H1 (cell line): ENCODE data around the gene QPCT. TPM values are rescaled to one million over a fixed set of nuclear protein-coding genes. Genes with fewer than 3 reads are reported as not detected.

Experiments
- CBX5 ChIP-seq: fragments of 300-800, 300-1000 bp; sonication (generic); IDR thresholded peaks from 2 replicates; pipeline ENCODE4 v1.7.1; 2016; ENCODE audit warnings: antibody characterized with exemption, low read length, low read depth
- CTCF ChIP-seq, 3 experiments: IDR thresholded peaks; 1 replicate in 2 of 3; 2 replicates in 1 of 3; pipeline versions ENCODE4 v1.5.1 to v1.6.1; 2011; ENCODE audit warnings: low read length in 3 of 3, mild to moderate bottlenecking in 3 of 3, inconsistent platforms in 2 of 3, low read depth in 1 of 3, moderate library complexity in 1 of 3; ENCODE audit not compliant: insufficient read depth in 1 of 3; ENCODE audit errors: control extremely low read depth in 1 of 3
- EGR1 ChIP-seq: IDR thresholded peaks from 2 replicates; pipeline ENCODE4 v1.6.1; 2011; ENCODE audit warnings: low read depth, low read length, borderline replicate concordance
- EP300 ChIP-seq, 2 experiments: IDR thresholded peaks; 1 replicate in 1 of 2; 2 replicates in 1 of 2; pipeline ENCODE4 v1.6.1; 2011 to 2012; ENCODE audit warnings: low read depth in 2 of 2, low read length in 2 of 2, mild to moderate bottlenecking in 2 of 2, borderline replicate concordance in 1 of 2, inconsistent platforms in 1 of 2, moderate library complexity in 1 of 2
- GABPA ChIP-seq: IDR thresholded peaks from 2 replicates; pipeline ENCODE4 v1.6.1; 2011; ENCODE audit warnings: mild to moderate bottlenecking, low read length, moderate library complexity, borderline replicate concordance; ENCODE audit not compliant: insufficient read depth
- JUND ChIP-seq: IDR thresholded peaks from 2 replicates; pipeline ENCODE4 v1.6.1; 2011; ENCODE audit warnings: mild to moderate bottlenecking, improper control_type of control experiment, low read length
- MAFK ChIP-seq: IDR thresholded peaks from 2 replicates; pipeline ENCODE4 v1.6.1; 2012; ENCODE audit warnings: low read depth, mild to moderate bottlenecking, improper control_type of control experiment, low read length
- PHF8 ChIP-seq: fragments of 200-600 bp; sonication (generic); conservative IDR thresholded peaks from 2 replicates; pipeline ENCODE4 v1.7.1; 2012; ENCODE audit warnings: low read depth, mild to moderate bottlenecking, inconsistent platforms, low read length, moderate library complexity
- POU5F1 ChIP-seq: IDR thresholded peaks from 2 replicates; pipeline ENCODE4 v1.6.1; 2011; ENCODE audit warnings: low read depth, mild to moderate bottlenecking, low read length, moderate library complexity
- RBBP5 ChIP-seq: IDR thresholded peaks from 2 replicates; pipeline ENCODE4 v1.7.1; 2012; ENCODE audit warnings: low read depth, mild to moderate bottlenecking, inconsistent platforms, low read length, moderate library complexity, borderline replicate concordance
- RXRA ChIP-seq: IDR thresholded peaks from 2 replicates; pipeline ENCODE4 v1.6.1; 2011; ENCODE audit warnings: low read depth, mild to moderate bottlenecking, low read length, moderate library complexity; ENCODE audit not compliant: insufficient read depth
- SP2 ChIP-seq: IDR thresholded peaks from 2 replicates; pipeline ENCODE4 v1.6.1; 2012; ENCODE audit warnings: mild to moderate bottlenecking, low read length, inconsistent platforms
- SRF ChIP-seq: IDR thresholded peaks from 2 replicates; pipeline ENCODE4 v1.6.1; 2011; ENCODE audit warnings: mild to moderate bottlenecking, low read depth, low read length, moderate library complexity
- TAF7 ChIP-seq: optimal IDR thresholded peaks from 2 replicates; pipeline ENCODE3; 2011; ENCODE audit warnings: low read depth, mild to moderate bottlenecking, inconsistent platforms, low read length, moderate library complexity, borderline replicate concordance
- TCF12 ChIP-seq: IDR thresholded peaks from 2 replicates; pipeline ENCODE4 v1.6.1; 2011; ENCODE audit warnings: low read depth, mild to moderate bottlenecking, low read length
- ZNF274 ChIP-seq: IDR thresholded peaks from 2 replicates; pipeline ENCODE4 v1.7.0; 2012; ENCODE audit warnings: low read length, borderline replicate concordance; ENCODE audit errors: extremely low read depth
- polyA plus RNA-seq, 7 experiments: library from polyadenylated mRNA; depleted of rRNA in 3 of 7; stranded (reverse) in 5 of 7; unstranded in 2 of 7; fragments of >200 nt in 5 of 7; fragments of 200-250 nt in 2 of 7; gene quantifications; 1 replicate in 5 of 7; 2 replicates in 1 of 7; 4 replicates in 1 of 7; pipeline versions ENCODE4 v1.2.1 to v1.2.3, GENCODE V29; 2011 to 2013; ENCODE audit warnings: missing spikeins in 2 of 7, mixed read lengths in 2 of 7
- total RNA-seq: library from RNA; stranded (reverse); fragmentation: NEBNext Ultra II Directional; extraction: Animal tissue kit (Norgen Biotek cat#: 25700); gene quantifications from 2 replicates; pipeline ENCODE4 v1.2.1, GENCODE V29; 2021
- TF ChIP-seq, protein P1 (sequence below): IDR thresholded peaks from 2 replicates; pipeline ENCODE4 v1.6.1; 2012; ENCODE audit warnings: low read length, inconsistent platforms

QPCT gene
- total and polyA plus RNA-seq, 2 of the 8 experiments (the other 6 are each of a cell fraction or from before 2014, with no cell fraction given), result 4.0 to 4.3 TPM

DNA sequence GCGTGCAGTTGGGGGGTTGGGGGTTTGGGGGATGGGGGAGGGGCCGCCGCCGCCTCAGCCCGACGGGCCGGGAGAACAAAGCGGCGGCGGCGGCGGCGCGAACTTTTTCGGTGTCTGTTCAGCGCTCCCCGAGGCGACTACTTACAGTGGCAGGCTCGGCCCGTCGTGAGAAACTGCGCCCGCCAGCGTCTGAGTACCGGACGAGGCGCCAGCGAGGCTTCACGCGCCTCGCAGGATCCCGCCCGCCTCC lies 20.0 kb upstream of the QPCT start (continued):
- TF ChIP-seq EP300 (IDR thresholded peaks at IDR 0.05; ENCODE audit: borderline replicate concordance in 1 of 2, low read depth in 2 of 2, low read length in 2 of 2), result no peak
- TF ChIP-seq EGR1, result no peak
- TF ChIP-seq ZNF274, result no peak
- TF ChIP-seq RXRA, result no peak
- no peak for TF ChIP-seq CTCF (IDR thresholded peaks at IDR 0.05; ENCODE audit: control extremely low read depth in 1 of 3, insufficient read depth in 1 of 3, low read depth in 1 of 3, low read length in 3 of 3)
- no peak for TF ChIP-seq CBX5
- TF ChIP-seq SRF, result no peak
- TF ChIP-seq POU5F1, result no peak
- no peak for TF ChIP-seq GABPA
- TF ChIP-seq, protein P1, sequence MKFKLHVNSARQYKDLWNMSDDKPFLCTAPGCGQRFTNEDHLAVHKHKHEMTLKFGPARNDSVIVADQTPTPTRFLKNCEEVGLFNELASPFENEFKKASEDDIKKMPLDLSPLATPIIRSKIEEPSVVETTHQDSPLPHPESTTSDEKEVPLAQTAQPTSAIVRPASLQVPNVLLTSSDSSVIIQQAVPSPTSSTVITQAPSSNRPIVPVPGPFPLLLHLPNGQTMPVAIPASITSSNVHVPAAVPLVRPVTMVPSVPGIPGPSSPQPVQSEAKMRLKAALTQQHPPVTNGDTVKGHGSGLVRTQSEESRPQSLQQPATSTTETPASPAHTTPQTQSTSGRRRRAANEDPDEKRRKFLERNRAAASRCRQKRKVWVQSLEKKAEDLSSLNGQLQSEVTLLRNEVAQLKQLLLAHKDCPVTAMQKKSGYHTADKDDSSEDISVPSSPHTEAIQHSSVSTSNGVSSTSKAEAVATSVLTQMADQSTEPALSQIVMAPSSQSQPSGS, result no peak
- peak; percentile 90 for TF ChIP-seq PHF8
- no peak for TF ChIP-seq SP2
- no peak for TF ChIP-seq JUND
- no peak for TF ChIP-seq TCF12
- TF ChIP-seq RBBP5, result peak; percentile 96; the same call in 1 of the 2 replicates
- no peak for TF ChIP-seq MAFK
- TF ChIP-seq TAF7, result no peak
